C4-2B (cell line): ENCODE results near the gene MRC2.

Source experiments
- CTCF ChIP-seq: fragments of 450-650 bp; conservative IDR thresholded peaks from 2 replicates; pipeline ENCODE4 v1.5.1; 2017; ENCODE audit warnings: mild to moderate bottlenecking
- ZFX ChIP-seq: fragments of 450-650 bp; IDR thresholded peaks from 2 replicates; pipeline ENCODE4 v1.6.1; 2017

GRCh38 chr17:62681939-62682381, 54.5 kb downstream of the MRC2 start:
- TF ChIP-seq CTCF: no peak
- no peak for TF ChIP-seq ZFX
